ENCODE data around the gene FLNB. TPM values are rescaled to one million over a fixed set of nuclear protein-coding genes. Genes with fewer than 3 reads are reported as not detected.

FLNB gene
- total RNA-seq, 2 donors from 2014 or later: 37.6 to 59.6 TPM

GRCh38 chr3:58037141-58037910 is 29.1 kb downstream of the FLNB start:
- TF ChIP-seq, protein P1, sequence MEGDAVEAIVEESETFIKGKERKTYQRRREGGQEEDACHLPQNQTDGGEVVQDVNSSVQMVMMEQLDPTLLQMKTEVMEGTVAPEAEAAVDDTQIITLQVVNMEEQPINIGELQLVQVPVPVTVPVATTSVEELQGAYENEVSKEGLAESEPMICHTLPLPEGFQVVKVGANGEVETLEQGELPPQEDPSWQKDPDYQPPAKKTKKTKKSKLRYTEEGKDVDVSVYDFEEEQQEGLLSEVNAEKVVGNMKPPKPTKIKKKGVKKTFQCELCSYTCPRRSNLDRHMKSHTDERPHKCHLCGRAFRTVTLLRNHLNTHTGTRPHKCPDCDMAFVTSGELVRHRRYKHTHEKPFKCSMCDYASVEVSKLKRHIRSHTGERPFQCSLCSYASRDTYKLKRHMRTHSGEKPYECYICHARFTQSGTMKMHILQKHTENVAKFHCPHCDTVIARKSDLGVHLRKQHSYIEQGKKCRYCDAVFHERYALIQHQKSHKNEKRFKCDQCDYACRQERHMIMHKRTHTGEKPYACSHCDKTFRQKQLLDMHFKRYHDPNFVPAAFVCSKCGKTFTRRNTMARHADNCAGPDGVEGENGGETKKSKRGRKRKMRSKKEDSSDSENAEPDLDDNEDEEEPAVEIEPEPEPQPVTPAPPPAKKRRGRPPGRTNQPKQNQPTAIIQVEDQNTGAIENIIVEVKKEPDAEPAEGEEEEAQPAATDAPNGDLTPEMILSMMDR (IDR thresholded peaks at IDR 0.05): no peak
- H3K4me3 ChIP-seq: no peak overlapping the region
- H3K9me3 ChIP-seq: no peaks in the 10 kb centered on the region
- H3K36me3 ChIP-seq: no peaks in the 10 kb centered on the region
- no peak overlapping the region for H3K27ac ChIP-seq
- no peaks in the 10 kb centered on the region for H3K27me3 ChIP-seq
- H3K4me1 ChIP-seq: peaks cover 0 to 37% of the 10 kb centered on the region in 2 donors
- no peak for DNase-seq (ENCODE audit: low spot score)

GRCh38 chr3:58038675-58039292 is 30.6 kb downstream of the FLNB start:
- Histone ChIP-seq H3K27me3 (no peaks in the 10 kb centered on the region), H3K27ac (no peak overlapping the region), H3K4me1 (peaks cover 0 to 47% of the 10 kb centered on the region in 2 donors), H3K4me3 (no peak overlapping the region), H3K9me3 (no peaks in the 10 kb centered on the region), H3K36me3 (no peaks in the 10 kb centered on the region)
- DNase-seq (ENCODE audit: low spot score): no peak
- TF ChIP-seq, protein P1 (IDR thresholded peaks at IDR 0.05): no peak

GRCh38 chr3:58039601-58040000 is 31.4 kb downstream of the FLNB start:
- TF ChIP-seq, protein P1 (IDR thresholded peaks at IDR 0.05): no peak
- Histone ChIP-seq H3K36me3 (no peaks in the 10 kb centered on the region), H3K4me1 (peaks cover 0 to 55% of the 10 kb centered on the region in 2 donors), H3K9me3 (no peaks in the 10 kb centered on the region), H3K27me3 (no peaks in the 10 kb centered on the region), H3K27ac (no peak overlapping the region), H3K4me3 (no peak overlapping the region)
- no peak for DNase-seq (ENCODE audit: low spot score)

- Histone ChIP-seq H3K36me3 (no peaks in the 10 kb centered on the region), H3K4me1 (peaks cover 0 to 59% of the 10 kb centered on the region in 2 donors), H3K27me3 (no peaks in the 10 kb centered on the region), H3K4me3 (no peak overlapping the region), H3K27ac (peak overlapping the region in 1 of 2 donors; percentile 25), H3K9me3 (no peaks in the 10 kb centered on the region)
- no peak for DNase-seq (ENCODE audit: low spot score)
- TF ChIP-seq, protein P1 (IDR thresholded peaks at IDR 0.05): no peak
Measured at GRCh38 chr3:58041182-58041825, 33.1 kb downstream of the FLNB start.

DNA sequence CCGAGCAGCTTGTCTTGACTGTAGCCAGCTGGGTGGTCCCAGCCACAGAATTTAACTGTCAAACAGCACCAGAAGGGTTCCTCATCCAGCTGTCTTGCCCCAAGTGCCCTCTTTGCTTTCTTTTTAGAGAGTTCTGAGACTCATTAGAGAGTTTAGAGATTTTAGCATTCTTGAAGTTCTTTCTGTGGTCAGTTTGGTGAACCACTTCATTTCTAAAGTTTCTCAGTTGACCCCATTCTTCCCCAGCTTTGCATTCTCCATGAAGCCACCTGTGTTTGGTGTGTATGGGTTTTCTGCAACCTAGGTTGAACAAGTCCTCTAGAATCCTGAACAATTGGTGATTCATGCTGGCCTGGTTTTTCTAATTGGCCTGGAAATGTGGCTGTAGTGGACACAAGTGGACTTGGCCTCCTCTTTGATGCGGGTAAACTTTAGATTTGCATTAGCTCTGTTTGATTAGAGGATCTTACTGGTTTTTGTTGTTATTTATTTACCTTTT is 33.7 kb downstream of the FLNB start:
- Histone ChIP-seq H3K27ac (no peak overlapping the region), H3K36me3 (no peaks in the 10 kb centered on the region), H3K27me3 (no peaks in the 10 kb centered on the region), H3K4me1 (peaks cover 0 to 59% of the 10 kb centered on the region in 2 donors), H3K9me3 (no peaks in the 10 kb centered on the region), H3K4me3 (no peak overlapping the region)
- TF ChIP-seq, protein P1 (IDR thresholded peaks at IDR 0.05): no peak
- DNase-seq (ENCODE audit: low spot score): no peak

Data from right atrium auricular region (tissue), 2 donors.